ENCODE results near the gene ANAPC7.
"Not testable (repeated sequence)": the region's sequence is repeated elsewhere in the genome, so short reads cannot be mapped to it uniquely, and the experiment has no call there.

The ANAPC7 gene

DNA sequence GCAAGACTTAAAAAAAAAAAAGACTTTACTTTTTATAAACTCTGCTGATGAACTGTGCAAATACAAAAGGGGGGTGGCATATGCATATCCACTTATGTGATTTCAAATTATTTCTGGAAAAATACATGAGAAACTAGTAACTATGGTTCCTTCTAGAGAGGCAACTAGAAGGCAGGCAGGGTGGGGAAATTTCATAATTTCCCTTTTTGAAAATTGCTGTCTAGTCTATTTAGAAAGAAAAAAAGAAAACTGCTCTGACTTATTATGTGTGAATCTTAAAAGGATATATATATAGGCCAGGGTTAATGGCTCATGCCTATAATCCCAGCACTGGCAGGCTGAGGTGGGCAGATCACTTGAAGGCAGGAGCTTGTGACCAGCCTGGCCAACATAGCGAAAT is 42.3 kb downstream of the ANAPC7 start:
- Histone ChIP-seq H3K9me3 (ENCODE audit: severe bottlenecking) (no peaks in the 10 kb centered on the region), H3K27me3 (ENCODE audit: insufficient read depth, low read depth, severe bottlenecking) (no peaks in the 10 kb centered on the region), H3K4me3 (ENCODE audit: low read depth, low read length) (no peak overlapping the region), H3K36me3 (no peaks in the 10 kb centered on the region), H3K27ac (no peak overlapping the region)
- DNase-seq: no peak
- TF ChIP-seq, protein P1, sequence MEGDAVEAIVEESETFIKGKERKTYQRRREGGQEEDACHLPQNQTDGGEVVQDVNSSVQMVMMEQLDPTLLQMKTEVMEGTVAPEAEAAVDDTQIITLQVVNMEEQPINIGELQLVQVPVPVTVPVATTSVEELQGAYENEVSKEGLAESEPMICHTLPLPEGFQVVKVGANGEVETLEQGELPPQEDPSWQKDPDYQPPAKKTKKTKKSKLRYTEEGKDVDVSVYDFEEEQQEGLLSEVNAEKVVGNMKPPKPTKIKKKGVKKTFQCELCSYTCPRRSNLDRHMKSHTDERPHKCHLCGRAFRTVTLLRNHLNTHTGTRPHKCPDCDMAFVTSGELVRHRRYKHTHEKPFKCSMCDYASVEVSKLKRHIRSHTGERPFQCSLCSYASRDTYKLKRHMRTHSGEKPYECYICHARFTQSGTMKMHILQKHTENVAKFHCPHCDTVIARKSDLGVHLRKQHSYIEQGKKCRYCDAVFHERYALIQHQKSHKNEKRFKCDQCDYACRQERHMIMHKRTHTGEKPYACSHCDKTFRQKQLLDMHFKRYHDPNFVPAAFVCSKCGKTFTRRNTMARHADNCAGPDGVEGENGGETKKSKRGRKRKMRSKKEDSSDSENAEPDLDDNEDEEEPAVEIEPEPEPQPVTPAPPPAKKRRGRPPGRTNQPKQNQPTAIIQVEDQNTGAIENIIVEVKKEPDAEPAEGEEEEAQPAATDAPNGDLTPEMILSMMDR (IDR thresholded peaks at IDR 0.05; ENCODE audit: low read depth, low read length): no peak

DNA sequence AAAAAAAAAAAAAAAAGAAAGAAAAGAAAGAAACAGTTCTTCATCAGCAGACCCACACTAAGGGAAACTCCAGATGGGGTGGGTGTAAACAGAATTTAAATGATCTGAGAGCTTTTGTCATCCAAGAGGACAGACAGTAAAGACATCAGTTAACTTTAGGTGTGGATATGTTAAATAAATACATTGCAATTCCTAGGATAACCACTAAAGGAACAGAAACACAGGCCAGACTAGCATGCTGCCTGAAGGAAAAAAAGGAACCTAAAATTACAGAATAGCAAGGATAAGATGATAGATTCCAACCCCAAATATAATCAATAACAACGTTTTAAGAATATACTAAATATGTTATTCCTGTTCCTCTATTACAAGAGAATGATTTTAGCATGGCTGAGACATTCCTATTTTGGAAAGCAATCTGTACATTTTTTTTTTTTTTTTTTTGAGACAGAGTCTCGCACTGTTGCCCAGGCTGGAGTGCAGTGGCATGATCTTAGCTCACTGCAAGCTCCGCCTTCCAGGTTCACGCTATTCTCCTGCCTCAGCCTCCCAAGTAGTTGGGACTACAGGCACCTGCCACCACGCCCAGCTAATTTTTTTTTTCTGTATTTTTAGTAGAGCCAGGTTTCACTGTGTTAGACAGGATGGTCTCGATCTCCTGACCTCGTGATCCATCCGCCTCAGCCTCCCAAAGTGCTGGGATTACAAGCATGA is 45.0 kb downstream of the ANAPC7 start:
- not testable (repeated sequence) for H3K4me3 ChIP-seq (ENCODE audit: low read depth, low read length); H3K9me3 ChIP-seq (ENCODE audit: severe bottlenecking); H3K27me3 ChIP-seq (ENCODE audit: insufficient read depth, low read depth, severe bottlenecking); H3K36me3 ChIP-seq; H3K27ac ChIP-seq; DNase-seq

DNA sequence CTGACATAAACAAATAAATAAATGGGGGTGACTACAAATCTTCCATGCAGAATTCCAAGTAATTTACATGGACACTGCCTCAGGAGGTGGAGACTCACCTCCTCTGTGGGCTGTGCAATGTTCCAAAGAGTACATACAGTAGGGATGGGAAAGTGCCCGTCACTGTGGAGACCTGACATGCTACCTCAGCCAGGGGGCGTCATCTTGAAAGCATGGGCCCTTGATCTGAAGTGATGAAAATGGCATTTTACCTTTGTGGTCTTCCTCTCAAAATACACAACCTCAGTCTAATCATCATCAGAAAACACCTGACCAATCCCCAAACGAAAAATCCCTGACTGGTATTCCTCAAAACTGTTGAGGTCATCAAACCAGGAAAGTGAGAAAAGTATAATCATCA is 48.4 kb downstream of the ANAPC7 start:
- no peak for DNase-seq
- Histone ChIP-seq H3K4me3 (ENCODE audit: low read depth, low read length) (no peak overlapping the region), H3K36me3 (peaks cover 14% of the 10 kb centered on the region), H3K9me3 (ENCODE audit: severe bottlenecking) (no peaks in the 10 kb centered on the region), H3K27me3 (ENCODE audit: insufficient read depth, low read depth, severe bottlenecking) (no peaks in the 10 kb centered on the region), H3K27ac (no peak overlapping the region)
- TF ChIP-seq, protein P1 (IDR thresholded peaks at IDR 0.05; ENCODE audit: low read depth, low read length): peak; percentile 58

DNA sequence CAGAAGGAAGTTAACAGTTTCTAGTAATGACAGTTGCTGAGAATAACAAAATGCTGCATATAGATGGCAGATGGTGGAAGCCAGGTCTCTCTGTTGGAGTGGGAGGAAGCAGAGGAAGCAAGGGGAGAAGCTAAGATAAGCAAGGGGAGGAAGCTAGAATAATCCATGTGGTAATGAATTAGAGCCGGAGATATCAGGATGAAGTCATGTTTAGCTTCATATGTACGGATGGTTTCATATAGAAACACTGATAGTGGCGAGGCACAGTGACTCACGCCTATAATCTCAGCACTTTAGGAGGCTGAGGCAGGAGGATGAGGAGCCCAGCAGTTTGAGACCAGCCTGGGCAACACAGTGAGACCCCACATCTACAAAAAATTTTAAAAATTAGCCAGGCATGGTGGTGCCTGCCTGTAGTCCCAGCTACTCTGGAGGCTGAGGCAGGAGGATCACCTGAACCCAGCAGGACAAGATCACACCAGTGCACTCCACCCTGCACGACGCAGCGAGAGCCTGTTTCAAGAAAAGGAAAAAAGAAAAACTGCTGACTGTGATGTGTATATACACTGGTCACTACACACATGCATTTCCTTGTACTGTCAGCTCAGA is 49.2 kb downstream of the ANAPC7 start:
- H3K9me3 ChIP-seq (ENCODE audit: severe bottlenecking): no peaks in the 10 kb centered on the region
- no peak overlapping the region for H3K4me3 ChIP-seq (ENCODE audit: low read depth, low read length)
- TF ChIP-seq, protein P1 (IDR thresholded peaks at IDR 0.05; ENCODE audit: low read depth, low read length): no peak
- peaks cover 22% of the 10 kb centered on the region for H3K36me3 ChIP-seq
- no peaks in the 10 kb centered on the region for H3K27me3 ChIP-seq (ENCODE audit: insufficient read depth, low read depth, severe bottlenecking)
- peak overlapping the region; percentile 68 for H3K27ac ChIP-seq
- DNase-seq: no peak

DNA sequence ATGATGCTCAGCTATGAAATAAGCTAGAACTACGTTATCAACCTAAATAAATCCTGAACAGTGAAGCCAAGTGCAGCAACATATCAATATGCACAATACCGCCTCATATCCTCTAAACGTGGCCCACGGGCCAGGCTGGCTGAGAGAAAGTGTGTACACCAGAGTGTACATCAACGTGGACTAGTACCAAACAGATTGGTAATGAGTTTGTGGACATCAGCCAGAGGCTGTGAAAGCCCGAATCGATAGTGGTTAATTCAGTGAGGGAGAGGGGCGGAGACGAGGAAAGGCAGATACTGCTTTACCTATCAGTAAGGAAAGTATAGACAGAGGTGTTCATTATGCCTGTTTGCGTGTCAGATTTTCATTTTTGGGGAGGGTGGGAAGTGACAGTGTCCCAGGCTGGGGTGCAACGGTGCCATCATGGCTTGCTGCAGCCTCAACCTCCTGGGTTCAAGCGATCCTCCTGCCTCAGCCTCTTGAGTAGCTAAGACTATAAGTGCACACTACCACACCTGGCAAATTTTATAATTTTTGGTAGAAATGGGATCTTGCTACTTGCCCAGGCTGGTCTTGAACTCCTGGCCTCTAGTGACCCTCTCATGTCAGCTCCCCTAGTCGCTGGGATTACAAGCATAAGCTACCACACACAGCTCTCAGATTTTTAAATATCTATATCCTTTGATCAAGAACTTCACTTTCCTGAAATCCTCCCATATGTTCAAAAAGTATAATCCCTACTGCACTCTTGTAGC is 50.1 kb downstream of the ANAPC7 start:
- Histone ChIP-seq H3K9me3 (ENCODE audit: severe bottlenecking) (no peaks in the 10 kb centered on the region), H3K4me3 (ENCODE audit: low read depth, low read length) (no peak overlapping the region), H3K27ac (peak overlapping the region; percentile 68), H3K36me3 (peaks cover 30% of the 10 kb centered on the region), H3K27me3 (ENCODE audit: insufficient read depth, low read depth, severe bottlenecking) (no peaks in the 10 kb centered on the region)
- DNase-seq: no peak
- TF ChIP-seq, protein P1 (IDR thresholded peaks at IDR 0.05; ENCODE audit: low read depth, low read length): no peak

DNA sequence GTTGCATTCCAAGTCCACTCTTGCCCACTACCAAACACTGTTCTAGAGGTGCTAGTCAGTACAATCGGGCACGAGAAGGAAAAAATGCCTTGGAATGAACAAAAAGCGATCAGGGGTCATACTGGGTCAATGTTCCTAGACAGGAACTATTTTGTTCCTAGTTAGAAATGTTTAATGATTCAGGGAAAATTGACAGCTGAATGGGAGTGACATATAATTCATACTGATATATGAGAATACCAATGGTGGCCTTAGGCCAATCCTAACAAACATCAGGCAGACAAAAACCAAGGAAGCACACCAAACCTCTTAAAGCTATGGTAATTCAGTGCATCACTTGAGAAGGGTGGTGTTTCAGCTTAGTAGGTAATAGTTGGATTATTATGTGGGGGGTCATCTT is 51.1 kb downstream of the ANAPC7 start:
- TF ChIP-seq, protein P1 (IDR thresholded peaks at IDR 0.05; ENCODE audit: low read depth, low read length): no peak
- Histone ChIP-seq H3K4me3 (ENCODE audit: low read depth, low read length) (no peak overlapping the region), H3K36me3 (peaks cover 40% of the 10 kb centered on the region), H3K9me3 (ENCODE audit: severe bottlenecking) (no peaks in the 10 kb centered on the region), H3K27me3 (ENCODE audit: insufficient read depth, low read depth, severe bottlenecking) (no peaks in the 10 kb centered on the region), H3K27ac (no peak overlapping the region)
- DNase-seq: no peak

Measured in WERI-Rb-1 (cell line).